Fibroblast of lung (primary cell): ENCODE data around the gene SRC.

Experiments
- EZH2 ChIP-seq: IDR thresholded peaks from 2 replicates; pipeline ENCODE4 v1.5.1; 2012; ENCODE audit warnings: low read length, control low read depth, mild to moderate bottlenecking; ENCODE audit errors: missing control alignments
- TF ChIP-seq, protein P1 (sequence below), 2 donors: IDR thresholded peaks in 1 of 2; conservative IDR thresholded peaks in 1 of 2; 1 replicate in 1 of 2; 2 replicates in 1 of 2; pipeline ENCODE4 v1.5.1; 2011 to 2012; ENCODE audit warnings: low read length in 2 of 2, control low read depth in 1 of 2, inconsistent platforms in 1 of 2, low read depth in 1 of 2, mild to moderate bottlenecking in 1 of 2

DNA sequence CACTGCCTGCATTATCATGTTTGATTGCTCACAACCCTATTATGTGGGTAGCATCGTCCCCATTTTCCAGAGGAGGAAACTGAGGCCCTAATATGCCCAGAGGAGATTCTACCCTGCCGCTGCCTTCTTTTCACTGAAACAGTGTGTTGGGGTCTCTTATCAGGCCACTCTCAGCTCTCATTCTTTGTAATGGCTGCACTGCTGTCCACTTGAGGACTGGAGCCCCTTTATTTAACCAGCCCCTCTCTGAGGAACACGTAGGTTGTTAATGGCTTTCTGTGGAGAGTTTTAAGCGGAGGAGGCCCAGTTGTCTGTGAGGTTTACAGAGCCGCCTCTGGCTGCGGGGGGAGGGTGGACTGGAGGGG is 32.5 kb downstream of the SRC start:
- TF ChIP-seq, protein P1, sequence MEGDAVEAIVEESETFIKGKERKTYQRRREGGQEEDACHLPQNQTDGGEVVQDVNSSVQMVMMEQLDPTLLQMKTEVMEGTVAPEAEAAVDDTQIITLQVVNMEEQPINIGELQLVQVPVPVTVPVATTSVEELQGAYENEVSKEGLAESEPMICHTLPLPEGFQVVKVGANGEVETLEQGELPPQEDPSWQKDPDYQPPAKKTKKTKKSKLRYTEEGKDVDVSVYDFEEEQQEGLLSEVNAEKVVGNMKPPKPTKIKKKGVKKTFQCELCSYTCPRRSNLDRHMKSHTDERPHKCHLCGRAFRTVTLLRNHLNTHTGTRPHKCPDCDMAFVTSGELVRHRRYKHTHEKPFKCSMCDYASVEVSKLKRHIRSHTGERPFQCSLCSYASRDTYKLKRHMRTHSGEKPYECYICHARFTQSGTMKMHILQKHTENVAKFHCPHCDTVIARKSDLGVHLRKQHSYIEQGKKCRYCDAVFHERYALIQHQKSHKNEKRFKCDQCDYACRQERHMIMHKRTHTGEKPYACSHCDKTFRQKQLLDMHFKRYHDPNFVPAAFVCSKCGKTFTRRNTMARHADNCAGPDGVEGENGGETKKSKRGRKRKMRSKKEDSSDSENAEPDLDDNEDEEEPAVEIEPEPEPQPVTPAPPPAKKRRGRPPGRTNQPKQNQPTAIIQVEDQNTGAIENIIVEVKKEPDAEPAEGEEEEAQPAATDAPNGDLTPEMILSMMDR (conservative IDR thresholded peaks at IDR 0.05 in 1 of 2, IDR thresholded peaks at IDR 0.05 in 1 of 2; ENCODE audit: low read depth in 1 of 2, low read length in 2 of 2): no peak
- TF ChIP-seq EZH2: no peak
